Esophagus muscularis mucosa (tissue), 4 donors: ENCODE data around the gene PLXNC1. TPM values are rescaled to one million over a fixed set of nuclear protein-coding genes. Genes with fewer than 3 reads are reported as not detected.

Source experiments
- DNase-seq: peaks from one replicate; pipeline ENCODE4 v3.0.0-alpha.2; 2017; ENCODE audit errors: extremely low spot score
- H3K27ac ChIP-seq, 4 donors: fragments of 200-600 bp; sonication (generic); replicated peaks in 1 of 4; 1 replicate in 3 of 4; 2 replicates in 1 of 4; pipeline ENCODE4 v1.5.1; 2016 to 2019; ENCODE audit warnings: mild to moderate bottlenecking in 1 of 4
- H3K27me3 ChIP-seq, 4 donors: fragments of 200-600 bp; sonication (generic); one replicate each; pipeline versions ENCODE4 v1.5.1 to v1.6.0; 2016 to 2019
- H3K36me3 ChIP-seq, 4 donors: fragments of 200-600 bp; sonication (generic); one replicate each; pipeline ENCODE4 v1.5.1; 2016 to 2019
- H3K4me1 ChIP-seq, 4 donors: fragments of 200-600 bp; sonication (generic); one replicate each; pipeline ENCODE4 v1.5.1; 2016 to 2019
- H3K4me3 ChIP-seq, 4 donors: fragments of 200-600 bp; sonication (generic); 1 replicate in 2 of 4; 2 replicates in 2 of 4; pipeline ENCODE4 v1.5.1; 2016 to 2019; ENCODE audit warnings: mild to moderate bottlenecking in 4 of 4, moderate library complexity in 1 of 4
- H3K9me3 ChIP-seq, 4 donors: fragments of 200-600 bp; sonication (generic); 1 replicate in 3 of 4; 2 replicates in 1 of 4; pipeline ENCODE4 v1.5.1; 2016 to 2019
- EP300 ChIP-seq: sonication (generic); formaldehyde crosslinking; IDR thresholded peaks from one replicate; pipeline ENCODE4 v1.6.1; 2017; ENCODE audit warnings: antibody characterized with exemption
- POLR2A ChIP-seq: fragments of 450-650 bp; IDR thresholded peaks from one replicate; pipeline ENCODE4 v1.6.1; 2017; ENCODE audit warnings: antibody characterized with exemption, moderate library complexity, mild to moderate bottlenecking, low read depth
- POLR2AphosphoS5 ChIP-seq, 2 donors: sonication (generic); formaldehyde crosslinking; IDR thresholded peaks; one replicate each; pipeline ENCODE4 v1.6.1; 2017; ENCODE audit warnings: antibody characterized with exemption in 2 of 2
- WGBS: methylation state at CpG from one replicate; pipeline ENCODE4 v1.1.5; 2018; 5-methylcytosine and 5-hydroxymethylcytosine counted together
- intact Hi-C: fragments of 100-400 bp; cut with DNase I; formaldehyde crosslinking; loops from one replicate; pipeline ENCODE4 v1.15.1; 2023
- total RNA-seq, 4 donors: library from RNA; depleted of rRNA; stranded (reverse); fragments of >200 nt; gene quantifications; one replicate each; pipeline versions ENCODE4 v1.1.0 to v1.2.1, GENCODE V29; 2016
- TF ChIP-seq, protein P1 (sequence below), 3 experiments: fragments of 200-600 bp in 2 of 3; fragments of 450-650 bp in 1 of 3; sonication (generic) in 2 of 3; IDR thresholded peaks; one replicate each; pipeline ENCODE4 v1.5.1; 2017 to 2019; ENCODE audit warnings: antibody characterized with exemption in 3 of 3, mild to moderate bottlenecking in 2 of 3, moderate library complexity in 1 of 3

Gene PLXNC1
- total RNA-seq, 4 donors from 2014 or later, result 4.0 to 12.3 (median 7.4) TPM

DNA sequence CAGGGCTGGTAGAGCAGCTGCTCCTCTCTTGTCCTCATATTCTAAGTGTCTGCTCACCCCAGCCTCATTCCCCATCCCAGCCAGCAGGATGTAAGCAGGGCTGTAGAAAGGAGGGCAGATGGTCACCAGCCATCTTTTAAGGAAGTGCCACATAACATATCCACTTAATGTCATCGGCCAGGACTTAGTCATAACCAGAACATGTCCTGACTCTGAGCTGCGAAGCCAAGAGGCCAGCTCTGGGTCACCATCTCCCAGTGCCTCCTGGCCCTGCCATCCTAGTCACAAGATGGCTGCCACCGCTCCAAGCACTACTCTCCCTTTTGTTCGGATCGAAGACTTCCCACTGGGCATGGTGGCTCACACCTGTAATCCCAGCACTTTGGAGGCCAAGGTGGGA is 123.9 kb downstream of the PLXNC1 start:
- DNase-seq, result no peak
- H3K4me1 ChIP-seq, result peaks cover 0 to 12% (median 10%) of the 10 kb centered on the region in 4 donors
- no peaks in the 10 kb centered on the region for H3K36me3 ChIP-seq
- 92% methylated on average over 2 of the region's 5 CpGs for WGBS
- no peaks in the 10 kb centered on the region for H3K27me3 ChIP-seq
- TF ChIP-seq POLR2A, result no peak
- no peak for TF ChIP-seq POLR2AphosphoS5 (IDR thresholded peaks at IDR 0.05)
- TF ChIP-seq, protein P1, sequence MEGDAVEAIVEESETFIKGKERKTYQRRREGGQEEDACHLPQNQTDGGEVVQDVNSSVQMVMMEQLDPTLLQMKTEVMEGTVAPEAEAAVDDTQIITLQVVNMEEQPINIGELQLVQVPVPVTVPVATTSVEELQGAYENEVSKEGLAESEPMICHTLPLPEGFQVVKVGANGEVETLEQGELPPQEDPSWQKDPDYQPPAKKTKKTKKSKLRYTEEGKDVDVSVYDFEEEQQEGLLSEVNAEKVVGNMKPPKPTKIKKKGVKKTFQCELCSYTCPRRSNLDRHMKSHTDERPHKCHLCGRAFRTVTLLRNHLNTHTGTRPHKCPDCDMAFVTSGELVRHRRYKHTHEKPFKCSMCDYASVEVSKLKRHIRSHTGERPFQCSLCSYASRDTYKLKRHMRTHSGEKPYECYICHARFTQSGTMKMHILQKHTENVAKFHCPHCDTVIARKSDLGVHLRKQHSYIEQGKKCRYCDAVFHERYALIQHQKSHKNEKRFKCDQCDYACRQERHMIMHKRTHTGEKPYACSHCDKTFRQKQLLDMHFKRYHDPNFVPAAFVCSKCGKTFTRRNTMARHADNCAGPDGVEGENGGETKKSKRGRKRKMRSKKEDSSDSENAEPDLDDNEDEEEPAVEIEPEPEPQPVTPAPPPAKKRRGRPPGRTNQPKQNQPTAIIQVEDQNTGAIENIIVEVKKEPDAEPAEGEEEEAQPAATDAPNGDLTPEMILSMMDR (IDR thresholded peaks at IDR 0.05), result no peak
- no peak for TF ChIP-seq EP300
- H3K9me3 ChIP-seq, result no peaks in the 10 kb centered on the region
- intact Hi-C loops, result no loop called here
- no peak overlapping the region for H3K27ac ChIP-seq
- no peak overlapping the region for H3K4me3 ChIP-seq

DNA sequence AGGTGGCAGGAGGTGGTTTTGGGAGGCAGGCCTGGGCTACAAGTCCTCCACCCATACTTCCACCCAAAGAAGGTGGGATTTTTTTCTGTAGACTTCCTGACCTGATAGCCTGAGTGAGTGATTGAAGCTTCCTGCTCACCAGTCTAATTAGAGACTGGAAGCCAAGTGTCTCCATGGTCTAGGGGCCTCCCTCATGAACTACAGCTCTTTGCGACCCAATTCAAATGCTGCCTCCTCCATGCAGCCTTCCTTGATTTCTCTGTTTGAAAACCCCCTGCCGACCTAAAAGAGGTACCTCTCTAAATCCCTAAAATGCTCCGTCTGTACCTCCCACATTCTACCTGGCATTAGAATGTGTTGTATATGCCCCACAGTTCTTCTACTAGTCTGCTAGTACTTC is 124.9 kb downstream of the PLXNC1 start:
- intact Hi-C loops, result no loop called here
- peaks cover 0 to 2% (median under 1%) of the 10 kb centered on the region in 4 donors for H3K4me1 ChIP-seq
- no peaks in the 10 kb centered on the region for H3K9me3 ChIP-seq
- WGBS, result 98% methylated on average over 3 of the region's 3 CpGs
- no peaks in the 10 kb centered on the region for H3K27me3 ChIP-seq
- no peak overlapping the region for H3K4me3 ChIP-seq
- H3K36me3 ChIP-seq, result no peaks in the 10 kb centered on the region
- no peak overlapping the region for H3K27ac ChIP-seq
- no peak for DNase-seq
- TF ChIP-seq, protein P1 (IDR thresholded peaks at IDR 0.05), result no peak
- TF ChIP-seq POLR2A (no peak), POLR2AphosphoS5 (IDR thresholded peaks at IDR 0.05) (no peak), EP300 (no peak)

DNA sequence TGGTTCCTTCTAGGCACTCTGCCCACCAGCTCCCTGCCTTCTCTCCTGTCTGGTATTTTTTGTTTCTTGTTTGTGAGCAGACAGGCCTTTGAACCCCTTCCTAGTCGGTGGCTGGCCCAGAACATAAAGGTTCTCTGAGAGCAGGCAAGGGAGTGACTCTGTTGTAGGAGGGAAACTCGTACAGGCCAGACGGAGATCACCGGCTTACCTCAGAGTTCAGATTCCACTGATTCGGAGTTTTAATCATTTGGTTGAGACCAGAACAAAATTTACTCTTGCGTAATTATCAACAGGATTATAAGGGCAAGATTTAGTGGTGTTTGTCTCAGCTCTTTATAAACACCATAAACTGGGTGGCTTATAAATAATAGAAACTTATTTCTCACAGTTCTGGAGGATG is 128.3 kb downstream of the PLXNC1 start:
- intact Hi-C loops, result no loop called here

DNA sequence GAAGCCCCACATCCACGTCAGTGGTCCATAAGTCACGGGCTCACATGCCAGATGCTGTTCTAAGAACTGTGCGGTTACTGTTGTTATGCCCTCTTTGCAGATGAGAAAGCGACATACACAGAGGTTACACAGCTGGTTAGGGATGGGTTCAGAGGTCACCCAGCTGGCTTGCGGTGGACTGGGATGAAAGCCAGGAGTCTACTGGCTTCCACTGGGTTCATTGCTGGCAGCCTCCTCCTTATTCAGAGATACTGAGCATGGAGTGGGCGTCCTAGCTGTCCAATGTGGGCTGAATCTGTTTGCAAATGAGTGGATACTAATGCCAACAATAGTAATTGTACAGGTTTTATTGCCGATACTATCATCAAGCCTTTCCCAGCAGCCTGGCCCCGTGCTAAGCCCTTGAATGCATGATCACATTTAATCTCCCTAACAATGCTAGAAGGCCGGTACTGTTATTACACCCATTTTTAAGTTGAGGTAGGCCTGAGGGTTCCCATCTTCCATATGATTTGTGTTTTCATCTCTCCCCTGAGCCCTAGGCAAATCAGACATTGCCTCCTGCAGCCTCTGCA is 129.1 kb downstream of the PLXNC1 start:
- DNase-seq, result no peak
- Histone ChIP-seq H3K4me3 (no peak overlapping the region), H3K4me1 (no peaks in the 10 kb centered on the region), H3K27me3 (no peaks in the 10 kb centered on the region), H3K36me3 (peaks cover 0 to 7% (median 0%) of the 10 kb centered on the region in 4 donors), H3K27ac (no peak overlapping the region), H3K9me3 (no peaks in the 10 kb centered on the region)
- 93% methylated on average over 9 of the region's 9 CpGs for WGBS
- TF ChIP-seq, protein P1 (IDR thresholded peaks at IDR 0.05), result no peak
- intact Hi-C loops, result no loop called here

More for the DNA sequence above, 128.3 kb downstream of the PLXNC1 start:
- Histone ChIP-seq H3K4me1 (no peaks in the 10 kb centered on the region), H3K4me3 (no peak overlapping the region), H3K36me3 (peaks cover 0 to 7% (median 0%) of the 10 kb centered on the region in 4 donors), H3K9me3 (no peaks in the 10 kb centered on the region), H3K27ac (no peak overlapping the region), H3K27me3 (no peaks in the 10 kb centered on the region)
- DNase-seq, result no peak
- TF ChIP-seq, protein P1 (IDR thresholded peaks at IDR 0.05), result no peak
- TF ChIP-seq POLR2A, result no peak
- no peak for TF ChIP-seq POLR2AphosphoS5 (IDR thresholded peaks at IDR 0.05)
- TF ChIP-seq EP300, result no peak
- WGBS, result 79% methylated on average over 6 of the region's 6 CpGs

DNA sequence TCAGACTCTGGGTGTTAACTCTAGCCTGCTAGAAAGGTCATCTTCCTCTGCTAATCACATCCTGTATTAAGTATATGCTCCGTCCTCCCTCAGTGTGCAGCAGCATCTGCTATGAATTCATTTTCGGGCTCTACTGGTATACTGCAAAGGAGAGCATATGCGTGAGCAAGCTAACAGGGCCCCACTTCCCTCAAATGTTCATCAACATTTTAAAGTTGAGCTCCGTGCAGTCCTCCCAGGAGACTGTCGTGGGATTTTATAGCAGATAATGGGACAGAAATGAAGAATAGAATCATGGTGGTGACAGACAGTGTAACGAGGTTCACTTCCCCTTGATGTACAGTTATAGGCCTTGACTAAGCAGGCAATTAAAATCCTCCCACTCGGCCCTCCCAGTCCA is 131.7 kb downstream of the PLXNC1 start:
- 92% methylated on average over 7 of the region's 7 CpGs for WGBS
- H3K27me3 ChIP-seq, result no peaks in the 10 kb centered on the region
- peaks cover 0 to 7% (median 0%) of the 10 kb centered on the region in 4 donors for H3K36me3 ChIP-seq
- H3K4me3 ChIP-seq, result no peak overlapping the region
- no peak overlapping the region for H3K27ac ChIP-seq
- H3K9me3 ChIP-seq, result no peaks in the 10 kb centered on the region
- intact Hi-C loops, result no loop called here
- no peak for DNase-seq
- no peaks in the 10 kb centered on the region for H3K4me1 ChIP-seq
- TF ChIP-seq POLR2A (no peak), POLR2AphosphoS5 (IDR thresholded peaks at IDR 0.05) (no peak), EP300 (no peak)
- TF ChIP-seq, protein P1 (IDR thresholded peaks at IDR 0.05), result no peak
